ENCODE data around the gene IGFBP7.

IGFBP7 gene

DNA sequence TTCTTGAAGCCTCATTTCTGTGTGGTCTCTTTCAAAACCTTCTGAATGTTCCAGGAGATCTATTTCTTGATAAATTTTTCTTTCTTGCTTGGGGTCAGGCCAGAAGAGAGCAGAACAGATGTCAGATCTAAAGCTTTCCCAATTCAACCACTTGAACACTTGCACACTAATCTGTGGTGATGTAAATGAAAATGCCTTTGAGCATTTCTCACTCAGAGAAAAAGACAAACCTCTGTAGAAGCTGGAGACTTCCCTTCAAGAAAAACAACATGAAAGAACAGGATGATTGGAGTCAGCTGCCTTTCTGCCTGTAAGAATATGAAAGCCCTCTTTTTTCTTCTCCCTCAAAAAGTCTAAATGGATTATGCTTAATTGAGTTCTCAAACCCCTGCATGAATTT lies 11.2 kb downstream of the IGFBP7 start:
- no peak for DNase-seq
- Histone ChIP-seq H2BK120ac (ENCODE audit: low read depth, low read length) (no peak overlapping the region), H2AK5ac (ENCODE audit: low read length) (no peak overlapping the region), H3K4ac (ENCODE audit: low read depth, low read length) (no peak overlapping the region), H3K27me3 (ENCODE audit: insufficient read depth, low read length, poor library complexity) (no peaks in the 10 kb centered on the region), H3K56ac (ENCODE audit: low read length) (no peak overlapping the region), H4K8ac (ENCODE audit: low read depth, low read length) (no peak overlapping the region), H3K4me2 (ENCODE audit: low read length) (no peak overlapping the region), H4K5ac (ENCODE audit: low read length) (no peak overlapping the region), H3K18ac (ENCODE audit: low read length) (no peak overlapping the region), H3K23ac (ENCODE audit: low read length) (no peak overlapping the region), H2BK5ac (ENCODE audit: low read length) (no peak overlapping the region), H3K4me3 (ENCODE audit: low read length) (no peak overlapping the region), H3K27ac (ENCODE audit: low read depth, low read length) (no peak overlapping the region), H3K79me1 (ENCODE audit: low read length) (no peaks in the 10 kb centered on the region), H2BK15ac (replicated peaks; ENCODE audit: low read depth) (no peak overlapping the region), H3K4me1 (ENCODE audit: control insufficient read depth, low read depth, low read length) (no peaks in the 10 kb centered on the region), H3K79me2 (ENCODE audit: control insufficient read depth, insufficient read depth, low read length) (no peaks in the 10 kb centered on the region), H3K9ac (ENCODE audit: low read length) (no peak overlapping the region), H3K36me3 (ENCODE audit: control insufficient read depth, insufficient read depth, low read length) (no peaks in the 10 kb centered on the region)

DNA sequence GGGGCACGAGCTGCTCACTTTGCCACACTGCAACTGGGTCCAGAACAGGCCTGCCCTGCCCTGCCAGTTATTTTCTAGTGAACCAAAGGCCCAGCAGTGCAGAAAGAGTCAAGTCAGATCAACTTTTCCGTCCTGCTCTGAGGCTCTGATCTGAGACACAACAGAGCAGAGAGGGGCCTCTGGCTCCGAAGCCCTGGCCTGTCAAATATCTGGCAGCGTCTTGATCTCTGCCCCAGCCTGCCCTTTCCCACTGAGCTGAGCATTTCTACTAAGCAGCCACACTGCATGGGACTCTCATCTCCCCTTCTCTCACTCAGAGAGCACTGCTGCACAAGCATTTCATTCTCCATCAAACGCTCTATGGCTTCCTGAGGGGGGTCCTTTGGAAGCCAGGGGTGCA lies 11.8 kb downstream of the IGFBP7 start:
- Histone ChIP-seq H3K79me2 (ENCODE audit: control insufficient read depth, insufficient read depth, low read length) (no peaks in the 10 kb centered on the region), H2AK5ac (ENCODE audit: low read length) (no peak overlapping the region), H3K56ac (ENCODE audit: low read length) (no peak overlapping the region), H3K18ac (ENCODE audit: low read length) (no peak overlapping the region), H2BK15ac (replicated peaks; ENCODE audit: low read depth) (no peak overlapping the region), H3K4ac (ENCODE audit: low read depth, low read length) (no peak overlapping the region), H3K23ac (ENCODE audit: low read length) (no peak overlapping the region), H3K9ac (ENCODE audit: low read length) (no peak overlapping the region), H3K27me3 (ENCODE audit: insufficient read depth, low read length, poor library complexity) (no peaks in the 10 kb centered on the region), H3K27ac (ENCODE audit: low read depth, low read length) (no peak overlapping the region), H4K5ac (ENCODE audit: low read length) (no peak overlapping the region), H3K36me3 (ENCODE audit: control insufficient read depth, insufficient read depth, low read length) (no peaks in the 10 kb centered on the region), H2BK5ac (ENCODE audit: low read length) (no peak overlapping the region), H3K79me1 (ENCODE audit: low read length) (no peaks in the 10 kb centered on the region), H3K4me1 (ENCODE audit: control insufficient read depth, low read depth, low read length) (no peaks in the 10 kb centered on the region), H4K8ac (ENCODE audit: low read depth, low read length) (no peak overlapping the region), H3K4me2 (ENCODE audit: low read length) (no peak overlapping the region), H2BK120ac (ENCODE audit: low read depth, low read length) (no peak overlapping the region), H3K4me3 (ENCODE audit: low read length) (no peak overlapping the region)
- DNase-seq: no peak
- whole genome bisulfite sequencing (ENCODE audit: extremely low coverage, insufficient coverage, low lambda C conversion rate): no CpG with 5 or more reads among the region's 5 CpGs

DNA sequence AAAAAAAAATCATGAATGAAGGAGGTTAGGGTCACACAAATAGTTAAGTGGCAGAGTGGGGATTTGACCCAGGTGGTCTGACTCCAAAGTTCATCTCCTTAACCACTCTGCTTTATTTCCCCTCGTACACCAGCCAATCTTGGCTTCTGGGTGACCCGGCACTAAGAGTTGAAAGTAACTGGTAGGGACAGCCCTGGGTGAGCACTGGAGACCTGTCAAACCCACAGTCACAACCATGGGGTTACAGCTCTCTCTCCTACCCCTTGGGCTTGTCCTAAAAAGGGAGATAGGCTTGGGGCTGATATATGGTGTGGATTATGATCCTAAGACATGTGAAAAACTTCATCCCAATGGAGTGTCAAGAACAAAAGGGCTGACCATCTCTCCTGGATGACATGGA lies 12.5 kb downstream of the IGFBP7 start:
- H2BK5ac ChIP-seq (ENCODE audit: low read length): no peak overlapping the region
- H3K4me2 ChIP-seq (ENCODE audit: low read length): no peak overlapping the region
- no peak overlapping the region for H3K4me3 ChIP-seq (ENCODE audit: low read length)
- H3K79me2 ChIP-seq (ENCODE audit: control insufficient read depth, insufficient read depth, low read length): no peaks in the 10 kb centered on the region
- no peak overlapping the region for H2AK5ac ChIP-seq (ENCODE audit: low read length)
- H3K23ac ChIP-seq (ENCODE audit: low read length): no peak overlapping the region
- no peak overlapping the region for H4K5ac ChIP-seq (ENCODE audit: low read length)
- H3K36me3 ChIP-seq (ENCODE audit: control insufficient read depth, insufficient read depth, low read length): no peaks in the 10 kb centered on the region
- no peak overlapping the region for H3K27ac ChIP-seq (ENCODE audit: low read depth, low read length)
- H4K8ac ChIP-seq (ENCODE audit: low read depth, low read length): no peak overlapping the region
- no peak overlapping the region for H2BK120ac ChIP-seq (ENCODE audit: low read depth, low read length)
- H3K4me1 ChIP-seq (ENCODE audit: control insufficient read depth, low read depth, low read length): no peaks in the 10 kb centered on the region
- no peaks in the 10 kb centered on the region for H3K27me3 ChIP-seq (ENCODE audit: insufficient read depth, low read length, poor library complexity)
- H3K4ac ChIP-seq (ENCODE audit: low read depth, low read length): no peak overlapping the region
- WGBS (ENCODE audit: extremely low coverage, insufficient coverage, low lambda C conversion rate): no CpG with 5 or more reads among the region's 2 CpGs
- H3K9ac ChIP-seq (ENCODE audit: low read length): no peak overlapping the region
- no peak overlapping the region for H2BK15ac ChIP-seq (replicated peaks; ENCODE audit: low read depth)
- no peak overlapping the region for H3K18ac ChIP-seq (ENCODE audit: low read length)
- H3K79me1 ChIP-seq (ENCODE audit: low read length): no peaks in the 10 kb centered on the region
- H3K56ac ChIP-seq (ENCODE audit: low read length): no peak overlapping the region
- DNase-seq: no peak

DNA sequence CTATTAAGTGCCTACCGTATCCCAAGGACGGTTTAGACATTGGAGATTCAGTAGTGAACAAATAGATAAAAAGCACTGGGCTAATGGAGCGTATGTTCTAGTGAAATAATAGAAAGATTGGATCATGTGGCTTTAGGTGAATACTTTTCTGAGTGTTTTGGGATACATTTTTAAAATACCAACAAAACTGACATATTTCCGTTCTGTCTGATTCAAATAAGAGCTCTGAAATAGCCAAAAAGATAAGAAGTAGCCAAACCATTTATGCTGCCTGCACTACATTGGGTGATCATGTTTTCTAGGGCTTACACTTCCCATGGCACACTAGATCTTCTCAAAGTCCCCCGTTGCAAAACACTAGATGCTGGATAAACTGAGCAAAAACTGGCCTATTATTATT lies 14.2 kb downstream of the IGFBP7 start:
- Histone ChIP-seq H3K4me2 (ENCODE audit: low read length) (no peak overlapping the region), H3K18ac (ENCODE audit: low read length) (no peak overlapping the region), H3K27ac (ENCODE audit: low read depth, low read length) (no peak overlapping the region), H4K5ac (ENCODE audit: low read length) (no peak overlapping the region), H3K9ac (ENCODE audit: low read length) (no peak overlapping the region), H3K36me3 (ENCODE audit: control insufficient read depth, insufficient read depth, low read length) (no peaks in the 10 kb centered on the region), H3K4me3 (ENCODE audit: low read length) (no peak overlapping the region), H3K79me2 (ENCODE audit: control insufficient read depth, insufficient read depth, low read length) (no peaks in the 10 kb centered on the region), H2BK5ac (ENCODE audit: low read length) (no peak overlapping the region), H3K79me1 (ENCODE audit: low read length) (no peaks in the 10 kb centered on the region), H3K23ac (ENCODE audit: low read length) (no peak overlapping the region), H4K8ac (ENCODE audit: low read depth, low read length) (no peak overlapping the region), H2AK5ac (ENCODE audit: low read length) (no peak overlapping the region), H3K4ac (ENCODE audit: low read depth, low read length) (no peak overlapping the region), H2BK120ac (ENCODE audit: low read depth, low read length) (no peak overlapping the region), H3K27me3 (ENCODE audit: insufficient read depth, low read length, poor library complexity) (peaks cover 1% of the 10 kb centered on the region), H2BK15ac (replicated peaks; ENCODE audit: low read depth) (no peak overlapping the region), H3K56ac (ENCODE audit: low read length) (no peak overlapping the region), H3K4me1 (ENCODE audit: control insufficient read depth, low read depth, low read length) (no peaks in the 10 kb centered on the region)
- no peak for DNase-seq
- no CpG with 5 or more reads among the region's 5 CpGs for WGBS (ENCODE audit: extremely low coverage, insufficient coverage, low lambda C conversion rate)

DNA sequence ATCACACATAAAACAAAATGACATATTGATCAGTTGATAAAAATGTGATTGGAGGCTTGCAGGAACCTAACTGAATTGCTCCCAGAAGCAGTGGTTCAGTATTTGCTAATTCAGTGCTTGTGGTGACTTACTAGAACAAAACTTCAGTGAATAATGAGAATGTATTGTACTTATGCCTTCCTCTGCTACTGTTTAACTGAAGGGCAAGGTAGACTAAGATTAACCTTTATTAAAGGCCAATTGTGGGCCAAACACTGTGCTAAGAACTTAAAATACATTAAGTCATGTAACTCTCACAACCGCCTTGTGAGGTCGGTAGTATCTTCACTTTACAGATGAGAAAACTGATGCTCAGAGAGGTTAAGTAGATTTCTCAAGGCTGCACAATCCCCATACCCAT lies 14.9 kb downstream of the IGFBP7 start:
- H3K4me1 ChIP-seq (ENCODE audit: control insufficient read depth, low read depth, low read length): no peaks in the 10 kb centered on the region
- H3K9ac ChIP-seq (ENCODE audit: low read length): no peak overlapping the region
- H4K5ac ChIP-seq (ENCODE audit: low read length): no peak overlapping the region
- no peaks in the 10 kb centered on the region for H3K79me2 ChIP-seq (ENCODE audit: control insufficient read depth, insufficient read depth, low read length)
- no peak overlapping the region for H2BK5ac ChIP-seq (ENCODE audit: low read length)
- H4K8ac ChIP-seq (ENCODE audit: low read depth, low read length): no peak overlapping the region
- DNase-seq: no peak
- no peak overlapping the region for H3K18ac ChIP-seq (ENCODE audit: low read length)
- H3K36me3 ChIP-seq (ENCODE audit: control insufficient read depth, insufficient read depth, low read length): no peaks in the 10 kb centered on the region
- no peak overlapping the region for H3K56ac ChIP-seq (ENCODE audit: low read length)
- H3K4me3 ChIP-seq (ENCODE audit: low read length): no peak overlapping the region
- no peak overlapping the region for H2AK5ac ChIP-seq (ENCODE audit: low read length)
- no peak overlapping the region for H3K4ac ChIP-seq (ENCODE audit: low read depth, low read length)
- no CpG with 5 or more reads among the region's 2 CpGs for WGBS (ENCODE audit: extremely low coverage, insufficient coverage, low lambda C conversion rate)
- no peak overlapping the region for H3K27ac ChIP-seq (ENCODE audit: low read depth, low read length)
- H3K4me2 ChIP-seq (ENCODE audit: low read length): no peak overlapping the region
- no peak overlapping the region for H2BK15ac ChIP-seq (replicated peaks; ENCODE audit: low read depth)
- H3K23ac ChIP-seq (ENCODE audit: low read length): no peak overlapping the region
- H3K79me1 ChIP-seq (ENCODE audit: low read length): no peaks in the 10 kb centered on the region
- peaks cover 1% of the 10 kb centered on the region for H3K27me3 ChIP-seq (ENCODE audit: insufficient read depth, low read length, poor library complexity)
- no peak overlapping the region for H2BK120ac ChIP-seq (ENCODE audit: low read depth, low read length)

DNA sequence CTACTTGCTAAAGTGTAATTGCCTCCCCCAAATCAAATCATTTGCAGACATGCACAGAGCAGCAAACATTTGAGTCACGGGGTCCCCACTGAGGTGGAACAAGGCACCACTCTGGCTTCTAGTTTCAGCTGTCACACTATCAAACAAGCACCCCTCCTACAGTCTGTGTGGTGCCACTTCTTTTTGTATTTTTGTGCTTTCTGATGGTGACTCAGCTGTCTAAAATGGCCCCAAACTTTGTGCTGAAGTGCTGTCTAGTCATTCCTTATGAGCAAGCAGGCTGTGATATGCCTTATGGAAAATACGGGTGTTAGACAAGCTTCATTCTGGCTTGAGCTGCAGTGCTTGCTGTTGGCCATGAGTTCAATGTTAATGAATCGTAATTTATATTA lies 15.4 kb downstream of the IGFBP7 start:
- H4K8ac ChIP-seq (ENCODE audit: low read depth, low read length): no peak overlapping the region
- H4K5ac ChIP-seq (ENCODE audit: low read length): no peak overlapping the region
- no peak overlapping the region for H3K4ac ChIP-seq (ENCODE audit: low read depth, low read length)
- no peaks in the 10 kb centered on the region for H3K4me1 ChIP-seq (ENCODE audit: control insufficient read depth, low read depth, low read length)
- no peak overlapping the region for H3K9ac ChIP-seq (ENCODE audit: low read length)
- WGBS (ENCODE audit: extremely low coverage, insufficient coverage, low lambda C conversion rate): no CpG with 5 or more reads among the region's 3 CpGs
- no peaks in the 10 kb centered on the region for H3K36me3 ChIP-seq (ENCODE audit: control insufficient read depth, insufficient read depth, low read length)
- H2BK5ac ChIP-seq (ENCODE audit: low read length): no peak overlapping the region
- H2BK15ac ChIP-seq (replicated peaks; ENCODE audit: low read depth): no peak overlapping the region
- no peak overlapping the region for H2BK120ac ChIP-seq (ENCODE audit: low read depth, low read length)
- no peak overlapping the region for H3K23ac ChIP-seq (ENCODE audit: low read length)
- H3K79me1 ChIP-seq (ENCODE audit: low read length): no peaks in the 10 kb centered on the region
- H3K27ac ChIP-seq (ENCODE audit: low read depth, low read length): no peak overlapping the region
- H3K4me3 ChIP-seq (ENCODE audit: low read length): no peak overlapping the region
- no peaks in the 10 kb centered on the region for H3K79me2 ChIP-seq (ENCODE audit: control insufficient read depth, insufficient read depth, low read length)
- H3K56ac ChIP-seq (ENCODE audit: low read length): no peak overlapping the region
- H3K18ac ChIP-seq (ENCODE audit: low read length): no peak overlapping the region
- peaks cover 1% of the 10 kb centered on the region for H3K27me3 ChIP-seq (ENCODE audit: insufficient read depth, low read length, poor library complexity)
- no peak overlapping the region for H3K4me2 ChIP-seq (ENCODE audit: low read length)
- no peak for DNase-seq
- H2AK5ac ChIP-seq (ENCODE audit: low read length): no peak overlapping the region
